Peyer's patch (tissue), 4 donors: ENCODE data around the gene SPECC1L.

Source experiments
- CTCF ChIP-seq, 6 experiments: fragments of 450-650 bp in 4 of 6; fragments of 200-600 bp in 2 of 6; sonication (generic) in 1 of 6; IDR thresholded peaks; one replicate each; pipeline ENCODE4 v1.5.1; 2017 to 2019; ENCODE audit warnings: antibody characterized with exemption in 6 of 6, mild to moderate bottlenecking in 3 of 6, moderate library complexity in 1 of 6
- POLR2A ChIP-seq, 2 donors: fragments of 450-650 bp; IDR thresholded peaks; one replicate each; pipeline ENCODE4 v1.5.1; 2017; ENCODE audit warnings: antibody characterized with exemption in 2 of 2, mild to moderate bottlenecking in 2 of 2, moderate library complexity in 2 of 2

GRCh38 chr22:24302591-24302990 is 32.0 kb downstream of the SPECC1L start:
- TF ChIP-seq POLR2A (IDR thresholded peaks at IDR 0.05), result no peak
- TF ChIP-seq CTCF (IDR thresholded peaks at IDR 0.05), result no peak
